Esophagus squamous epithelium (tissue), 5 donors: ENCODE results near the gene COL23A1. TPM values are rescaled to one million over a fixed set of nuclear protein-coding genes. Genes with fewer than 3 reads are reported as not detected.
"Not testable (repeated sequence)": the region's sequence is repeated elsewhere in the genome, so short reads cannot be mapped to it uniquely, and the experiment has no call there.

Experiments
- DNase-seq: peaks from one replicate; lab custom pipeline; 2025; lab: John Stamatoyannopoulos, UW
- H3K27ac ChIP-seq, 4 donors: fragments of 200-600 bp; sonication (generic); one replicate each; pipeline ENCODE4 v1.5.1; 2016 to 2019; ENCODE audit warnings: mild to moderate bottlenecking in 1 of 4
- H3K27me3 ChIP-seq, 4 donors: fragments of 200-600 bp; sonication (generic); 1 replicate in 3 of 4; 2 replicates in 1 of 4; pipeline versions ENCODE4 v1.5.1 to v1.6.0; 2017 to 2021; ENCODE audit warnings: antibody characterized with exemption in 1 of 4
- H3K36me3 ChIP-seq, 3 donors: fragments of 200-600 bp; sonication (generic); one replicate each; pipeline ENCODE4 v1.5.1; 2016 to 2019
- H3K4me1 ChIP-seq, 3 donors: fragments of 200-600 bp; sonication (generic); one replicate each; pipeline ENCODE4 v1.5.1; 2017 to 2019
- H3K4me3 ChIP-seq, 4 donors: fragments of 200-600 bp; sonication (generic); 1 replicate in 3 of 4; 2 replicates in 1 of 4; pipeline ENCODE4 v1.5.1; 2016 to 2019; ENCODE audit warnings: mild to moderate bottlenecking in 2 of 4, moderate library complexity in 1 of 4
- H3K9me3 ChIP-seq, 3 donors: fragments of 200-600 bp; sonication (generic); one replicate each; pipeline ENCODE4 v1.5.1; 2016 to 2019
- CTCF ChIP-seq, 6 experiments: fragments of 450-650 bp in 4 of 6; fragments of 200-600 bp in 2 of 6; sonication (generic) in 2 of 6; IDR thresholded peaks; one replicate each; pipeline ENCODE4 v1.5.1; 2016 to 2019; ENCODE audit warnings: antibody characterized with exemption in 6 of 6, mild to moderate bottlenecking in 4 of 6, moderate library complexity in 4 of 6
- POLR2A ChIP-seq, 4 donors: fragments of 450-650 bp; IDR thresholded peaks; one replicate each; pipeline ENCODE4 v1.6.1; 2017; ENCODE audit warnings: antibody characterized with exemption in 4 of 4, mild to moderate bottlenecking in 4 of 4, moderate library complexity in 3 of 4
- WGBS, 2 donors: methylation state at CpG; one replicate each; pipeline ENCODE4 v1.1.5; 2018; 5-methylcytosine and 5-hydroxymethylcytosine counted together
- intact Hi-C: fragments of 100-400 bp; cut with DNase I; formaldehyde crosslinking; loops from one replicate; pipeline ENCODE4 v1.15.0; 2022
- total RNA-seq, 4 donors: library from RNA; depleted of rRNA; stranded (reverse); fragments of >200 nt; gene quantifications; one replicate each; pipeline ENCODE4 v1.1.0, GENCODE V29; 2016
- donor health status: DM: yes; HTN: yes; CAD: no.

Gene COL23A1
- total RNA-seq, 4 donors from 2014 or later: 0.41 to 1.5 (median 0.44) TPM; not detected in 1

- intact Hi-C loops: loop anchor here (10.0 kb wide), 1 partner anchor 305 kb away; no protein-coding TSS in a partner anchor
- Histone ChIP-seq H3K9me3 (peaks cover 0 to 5% (median under 1%) of the 10 kb centered on the region in 3 donors), H3K36me3 (no peaks in the 10 kb centered on the region), H3K27me3 (peaks cover 0 to 48% (median 2%) of the 10 kb centered on the region in 4 donors), H3K4me1 (peaks cover 14 to 35% (median 20%) of the 10 kb centered on the region in 3 donors), H3K4me3 (peak overlapping the region; percentile 39 to 70 (median 48)), H3K27ac (peak overlapping the region in 2 of 4 donors; percentile 6 to 18)
- 32 to 69% methylated on average over 5 to 16 of the region's 91 CpGs for WGBS, 2 donors
- no peak for DNase-seq
- TF ChIP-seq CTCF (IDR thresholded peaks at IDR 0.05) (peak in 3 of 6 experiments; percentile 12 to 42 (median 17)), POLR2A (IDR thresholded peaks at IDR 0.05) (no peak)
Observed at GRCh38 chr5:178589180-178590140, 733 bp downstream of the COL23A1 start.

DNA sequence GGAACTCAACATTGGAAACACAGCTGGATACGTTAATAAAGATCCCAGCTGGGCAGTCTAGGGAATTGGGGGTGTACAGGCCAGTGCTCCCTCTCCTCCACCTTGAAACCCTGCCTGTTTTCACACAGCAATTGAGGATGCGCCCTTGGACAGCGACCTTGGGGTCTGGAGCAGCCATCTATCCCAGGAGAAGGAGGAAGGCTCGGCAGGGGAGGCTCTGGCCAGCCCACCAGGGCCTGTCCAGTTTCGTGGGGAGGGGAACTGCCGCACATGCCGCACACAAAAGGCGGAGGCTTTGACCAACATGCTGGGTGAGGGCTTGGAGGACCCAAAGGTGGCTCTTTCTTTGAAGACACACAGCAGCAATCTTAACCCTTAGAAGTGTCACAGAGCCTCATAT, 1.4 kb downstream of the COL23A1 start:
- intact Hi-C loops: loop anchor here (10.0 kb wide), 1 partner anchor 304 kb away; no protein-coding TSS in a partner anchor
- Histone ChIP-seq H3K27ac (no peak overlapping the region), H3K27me3 (peaks cover 0 to 48% (median 2%) of the 10 kb centered on the region in 4 donors), H3K9me3 (no peaks in the 10 kb centered on the region), H3K4me3 (peak overlapping the region in 1 of 4 donors; percentile 70), H3K36me3 (no peaks in the 10 kb centered on the region), H3K4me1 (peaks cover 14 to 35% (median 20%) of the 10 kb centered on the region in 3 donors)
- no peak for DNase-seq
- TF ChIP-seq CTCF (IDR thresholded peaks at IDR 0.05) (no peak), POLR2A (IDR thresholded peaks at IDR 0.05) (no peak)
- 78 to 95% methylated on average over 1 to 3 of the region's 8 CpGs for WGBS, 2 donors

- TF ChIP-seq POLR2A (IDR thresholded peaks at IDR 0.05) (no peak), CTCF (IDR thresholded peaks at IDR 0.05) (no peak)
- no peaks in the 10 kb centered on the region for H3K36me3 ChIP-seq
- no peak for DNase-seq
- no peaks in the 10 kb centered on the region for H3K9me3 ChIP-seq
- H3K4me1 ChIP-seq: peaks cover 14 to 35% (median 20%) of the 10 kb centered on the region in 3 donors
- no peak overlapping the region for H3K4me3 ChIP-seq
- no peak overlapping the region for H3K27ac ChIP-seq
- peaks cover 0 to 48% (median 2%) of the 10 kb centered on the region in 4 donors for H3K27me3 ChIP-seq
- 75 to 84% methylated on average over 11 to 13 of the region's 13 CpGs for WGBS, 2 donors
- intact Hi-C loops: loop anchor here (10.0 kb wide), 1 partner anchor 303 kb away; no protein-coding TSS in a partner anchor
Observed at GRCh38 chr5:178587763-178588611, 2.2 kb downstream of the COL23A1 start.

- 21 to 57% methylated on average over 1 to 2 of the region's 2 CpGs for WGBS, 2 donors
- intact Hi-C loops: loop anchor here (10.0 kb wide), 1 partner anchor 302 kb away; no protein-coding TSS in a partner anchor
- no peaks in the 10 kb centered on the region for H3K9me3 ChIP-seq
- H3K4me1 ChIP-seq: peaks cover 14 to 29% (median 20%) of the 10 kb centered on the region in 3 donors
- no peak for DNase-seq
- H3K36me3 ChIP-seq: no peaks in the 10 kb centered on the region
- peaks cover 0 to 53% (median 2%) of the 10 kb centered on the region in 4 donors for H3K27me3 ChIP-seq
- H3K27ac ChIP-seq: no peak overlapping the region
- TF ChIP-seq CTCF (IDR thresholded peaks at IDR 0.05) (no peak), POLR2A (IDR thresholded peaks at IDR 0.05) (no peak)
- H3K4me3 ChIP-seq: no peak overlapping the region
Observed at GRCh38 chr5:178586396-178586795, 3.8 kb downstream of the COL23A1 start.

DNA sequence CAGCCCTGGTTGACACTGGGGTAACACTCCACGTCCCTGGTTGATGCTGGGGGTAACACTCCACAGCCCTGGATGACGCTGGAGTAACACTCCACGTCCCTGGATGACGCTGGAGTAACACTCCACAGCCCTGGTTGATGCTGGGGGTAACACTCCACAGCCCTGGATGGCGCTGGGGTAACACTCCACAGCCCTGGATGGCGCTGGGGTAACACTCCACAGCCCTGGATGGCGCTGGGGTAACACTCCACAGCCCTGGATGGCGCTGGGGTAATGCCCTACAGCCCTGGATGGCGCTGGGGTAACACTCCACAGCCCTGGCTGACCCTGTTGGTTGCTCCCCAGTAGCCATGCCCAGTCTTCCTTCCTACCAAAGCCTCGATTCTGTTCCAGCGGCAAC, 4.8 kb downstream of the COL23A1 start:
- H3K4me3 ChIP-seq, H3K9me3 ChIP-seq, H3K36me3 ChIP-seq, DNase-seq, H3K27ac ChIP-seq: not testable (repeated sequence)
- WGBS, 2 donors: 70 to 86% methylated on average over 9 of the region's 11 CpGs
- H3K4me1 ChIP-seq: peaks cover 5 to 19% (median 12%) of the 10 kb centered on the region in 3 donors
- H3K27me3 ChIP-seq: peaks cover 0 to 51% (median 2%) of the 10 kb centered on the region in 4 donors
- intact Hi-C loops: loop anchor here (10.0 kb wide), 1 partner anchor 301 kb away; no protein-coding TSS in a partner anchor
